Activated CD8-positive, alpha-beta T cell treated with anti-CD3 and anti-CD28 coated beads, Interleukin-2, amount 10 ng/mL, durations not matched to agents 7 days and 5 days (primary cell): ENCODE measurements around the gene RAP1GAP. TPM values are rescaled to one million over a fixed set of nuclear protein-coding genes. Genes with fewer than 3 reads are reported as not detected.

Source experiments
- ATAC-seq: fragments of 150-1000 bp; cut with Tn5 transposase; one replicate; pipeline ENCODE4 v1.10.0; 2021; ENCODE audit warnings: moderate library complexity
- CTCF ChIA-PET: fragments of 350-600 bp; sonication (Branson Sonifier 250); formaldehyde crosslinking; loops from one replicate; lab custom pipeline; 2021; ENCODE audit warnings: antibody characterized with exemption; lab: Charles Lee
- POLR2A ChIA-PET: fragments of 350-600 bp; sonication (Branson Sonifier 250); formaldehyde crosslinking; loops from one replicate; lab custom pipeline; 2021; ENCODE audit warnings: antibody characterized with exemption; lab: Charles Lee
- DNase-seq: peaks from one replicate; pipeline ENCODE4 v3.0.0-alpha.2; 2020
- H3K27ac Mint-ChIP-seq: one replicate; pipeline ENCODE4 v1.8.0; 2021; ENCODE audit warnings: mild to moderate bottlenecking, mixed read lengths
- H3K27me3 Mint-ChIP-seq: one replicate; pipeline ENCODE4 v1.8.0; 2021; ENCODE audit warnings: low read depth, mixed read lengths
- H3K36me3 Mint-ChIP-seq: one replicate; pipeline ENCODE4 v1.8.0; 2021; ENCODE audit warnings: low read depth, mixed read lengths
- H3K4me1 Mint-ChIP-seq: one replicate; pipeline ENCODE4 v1.8.0; 2021; ENCODE audit warnings: low read depth, mixed read lengths
- H3K4me3 Mint-ChIP-seq: one replicate; pipeline ENCODE4 v1.8.0; 2021; ENCODE audit warnings: mild to moderate bottlenecking, mixed read lengths
- H3K9me3 Mint-ChIP-seq: one replicate; pipeline ENCODE4 v1.8.0; 2022; ENCODE audit warnings: mixed read lengths; ENCODE audit not compliant: insufficient read depth
- total RNA-seq, 2 experiments: library from RNA; stranded (reverse); gene quantifications; one replicate each; pipeline ENCODE4 v1.2.3, GENCODE V29; 2021

Gene RAP1GAP
- total RNA-seq, 2 experiments from 2014 or later: 0.13 TPM; not detected in 1

DNA sequence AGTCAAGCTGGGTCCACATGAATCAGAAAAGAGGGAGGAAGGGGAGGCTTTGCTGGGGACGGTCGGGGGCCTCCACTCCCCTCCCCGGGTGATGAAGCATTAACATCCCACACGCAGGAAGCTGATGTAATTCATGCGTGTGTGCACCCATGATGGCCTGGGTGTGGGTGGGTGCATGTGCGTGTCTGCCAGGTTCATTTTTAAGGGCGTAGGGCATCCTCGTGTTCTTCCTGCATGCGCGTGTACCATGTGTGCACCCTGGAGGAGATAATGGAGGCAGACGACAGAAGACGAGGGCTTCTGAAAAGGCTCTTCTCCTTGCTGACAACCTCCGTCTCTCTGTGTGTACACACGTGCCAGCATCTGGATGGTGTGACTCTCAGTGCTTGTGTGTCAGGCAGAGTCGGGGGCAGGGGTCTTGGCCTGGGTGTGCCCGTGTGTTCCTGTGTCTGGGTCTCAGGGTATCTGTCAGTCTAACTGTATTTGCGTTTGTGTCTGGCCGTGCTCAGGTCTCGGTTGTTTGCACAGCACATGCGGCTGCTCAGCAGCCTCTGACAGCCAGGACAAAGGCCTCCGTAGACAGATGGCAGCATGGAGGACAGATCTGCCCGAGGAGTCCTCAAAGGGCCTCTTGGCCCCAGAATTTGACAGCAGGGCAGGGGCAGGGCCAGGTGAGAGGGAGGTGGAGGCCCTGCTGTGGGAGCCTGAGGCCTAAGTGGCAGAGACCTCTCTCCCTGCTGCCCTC is 2.4 kb downstream of the RAP1GAP start:
- H3K4me3 Mint-ChIP-seq: no peak overlapping the region
- H3K9me3 Mint-ChIP-seq: no peaks in the 10 kb centered on the region
- H3K27ac Mint-ChIP-seq: no peak overlapping the region
- H3K36me3 Mint-ChIP-seq: no peaks in the 10 kb centered on the region
- POLR2A ChIA-PET: no interaction called here
- H3K4me1 Mint-ChIP-seq: peaks cover 15% of the 10 kb centered on the region
- H3K27me3 Mint-ChIP-seq: peaks cover 35% of the 10 kb centered on the region
- DNase-seq (no peak), ATAC-seq (no peak)
- CTCF ChIA-PET: no interaction called here

DNA sequence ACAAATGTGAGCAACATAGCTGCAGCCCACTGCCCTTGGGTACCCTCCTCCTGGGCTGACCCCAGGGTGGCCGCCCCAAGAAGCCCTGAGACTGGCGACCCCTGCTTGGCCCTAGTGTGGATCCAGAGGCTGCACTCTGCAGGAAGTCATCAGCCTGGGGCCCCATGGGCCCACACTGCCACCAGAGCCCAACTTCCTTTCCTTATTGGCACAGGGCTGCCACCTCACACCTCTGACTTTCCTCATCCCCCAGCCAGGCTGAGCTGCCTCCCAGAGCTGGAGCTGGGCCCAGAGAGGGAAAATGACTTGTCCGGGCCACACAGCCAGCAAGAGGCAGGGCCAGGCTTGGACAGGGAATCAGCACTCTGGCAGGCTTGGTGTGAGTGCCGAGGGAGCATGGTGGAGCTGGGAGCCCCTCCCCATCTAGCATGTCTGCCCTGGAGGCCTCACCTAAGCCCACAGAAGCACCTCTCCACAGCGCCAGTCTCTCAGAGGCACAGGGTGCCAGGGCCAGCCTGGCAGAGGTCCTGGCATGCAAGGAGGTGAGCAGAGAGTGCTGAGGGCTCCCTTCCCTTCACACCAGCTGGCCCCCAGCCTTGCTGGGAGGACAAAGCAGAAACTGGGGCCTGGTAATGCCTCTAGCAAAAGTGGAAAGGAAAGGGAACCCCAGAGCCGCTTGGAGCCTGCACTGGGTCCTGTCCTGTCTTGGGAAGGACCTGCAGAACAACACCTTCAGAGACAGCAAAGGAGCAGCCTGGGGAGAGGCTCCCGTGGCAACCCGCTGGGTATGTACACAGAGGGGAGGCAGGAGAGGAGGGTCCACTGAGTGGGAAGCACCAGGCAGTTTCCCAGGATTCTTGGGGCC is 3.2 kb downstream of the RAP1GAP start:
- no peak overlapping the region for H3K4me3 Mint-ChIP-seq
- ATAC-seq: no peak
- H3K36me3 Mint-ChIP-seq: no peaks in the 10 kb centered on the region
- DNase-seq: no peak
- H3K4me1 Mint-ChIP-seq: peaks cover 15% of the 10 kb centered on the region
- H3K9me3 Mint-ChIP-seq: no peaks in the 10 kb centered on the region
- ChIA-PET CTCF (no interaction called here), POLR2A (interaction anchor here (0.6 to 0.9 kb wide), 2 partner anchors 226 to 359 kb away, joined by 3 read pairs; no protein-coding TSS in a partner anchor)
- no peak overlapping the region for H3K27ac Mint-ChIP-seq
- peaks cover 32% of the 10 kb centered on the region for H3K27me3 Mint-ChIP-seq

DNA sequence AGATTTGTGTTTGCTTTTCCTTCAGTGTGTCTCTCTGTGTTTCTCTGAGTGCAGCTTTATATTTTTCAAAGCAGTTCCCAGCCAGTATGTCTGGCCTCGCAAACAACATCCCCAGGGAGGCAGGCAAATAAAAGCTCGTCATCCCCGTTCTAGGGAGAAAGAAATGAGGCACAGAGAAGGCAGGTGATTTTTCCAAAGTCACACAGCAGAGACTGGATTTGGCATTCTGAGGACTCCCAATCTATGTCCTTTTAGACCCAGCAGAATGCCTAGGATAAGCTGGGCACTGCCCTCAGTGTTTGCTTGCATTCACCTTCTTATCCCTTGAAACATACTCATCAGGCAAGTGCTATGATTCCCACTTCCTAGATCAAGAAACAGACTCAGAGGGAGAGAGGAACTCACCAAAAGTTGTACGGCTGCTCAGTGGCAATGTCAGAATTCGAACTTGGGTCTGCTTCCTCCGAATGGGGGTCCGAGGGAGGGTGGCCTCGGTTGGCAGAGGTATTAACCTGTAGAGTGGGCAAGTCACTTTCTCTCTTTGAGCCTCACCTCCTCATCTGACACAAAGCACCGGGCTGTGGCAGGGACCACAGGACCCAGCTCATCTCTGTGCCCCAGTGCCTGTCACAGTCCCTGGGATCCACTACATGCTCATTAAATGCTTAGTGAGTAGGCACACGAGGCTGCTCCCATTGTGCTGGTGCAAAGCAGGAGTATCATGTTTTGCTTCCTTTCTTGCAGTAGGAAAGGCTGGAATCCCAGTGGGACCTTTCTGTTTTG is 4.2 kb downstream of the RAP1GAP start:
- Mint-ChIP-seq H3K9me3 (no peaks in the 10 kb centered on the region), H3K4me1 (peaks cover 15% of the 10 kb centered on the region), H3K36me3 (no peaks in the 10 kb centered on the region), H3K27me3 (peaks cover 28% of the 10 kb centered on the region), H3K4me3 (no peak overlapping the region), H3K27ac (no peak overlapping the region)
- ATAC-seq (no peak), DNase-seq (no peak)
- ChIA-PET CTCF (no interaction called here), POLR2A (interaction anchor here (0.6 to 0.9 kb wide), 2 partner anchors 227 to 359 kb away, joined by 3 read pairs; no protein-coding TSS in a partner anchor)

DNA sequence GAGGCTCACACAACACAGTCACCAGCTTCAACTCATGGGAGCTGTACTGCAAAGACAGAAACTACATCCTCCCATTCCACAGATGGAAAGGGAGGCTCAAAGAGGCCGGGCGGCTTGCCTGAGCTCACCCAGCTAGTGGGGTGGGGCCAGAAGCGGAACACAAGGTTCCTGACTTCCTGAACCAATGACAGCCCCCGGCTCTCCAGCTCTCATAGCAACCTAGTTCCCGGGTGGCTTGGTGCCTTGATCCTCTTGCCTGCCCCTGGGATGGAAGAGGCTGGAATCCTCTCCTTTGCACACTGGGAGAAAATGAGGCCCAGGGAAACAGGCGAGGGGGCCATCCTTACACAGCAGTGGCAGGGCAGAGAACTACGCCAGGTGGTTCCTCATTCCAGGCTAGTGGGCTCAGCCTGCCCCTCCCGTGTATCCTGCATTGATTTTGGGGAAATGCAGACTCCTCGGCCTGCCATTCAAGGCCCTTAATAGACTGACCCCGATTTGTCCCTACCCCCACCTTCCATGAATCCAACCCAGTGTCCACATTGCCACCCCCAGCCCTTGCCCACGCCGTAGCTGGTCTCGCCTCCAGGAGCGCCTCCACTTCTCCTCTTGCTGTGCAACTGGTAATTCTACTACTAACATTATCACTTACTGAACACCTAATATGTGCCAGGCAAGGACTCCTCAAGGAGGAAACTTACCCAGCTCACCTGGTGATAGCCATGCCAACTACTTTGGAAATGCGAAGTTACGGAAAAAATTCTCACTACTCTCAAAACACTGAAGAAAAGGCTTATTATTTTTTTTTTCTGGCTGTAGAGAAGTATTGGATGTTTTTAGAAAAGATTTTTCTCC is 5.0 kb downstream of the RAP1GAP start:
- Mint-ChIP-seq H3K27ac (no peak overlapping the region), H3K4me1 (peaks cover 20% of the 10 kb centered on the region), H3K4me3 (no peak overlapping the region), H3K27me3 (peaks cover 24% of the 10 kb centered on the region), H3K9me3 (no peaks in the 10 kb centered on the region), H3K36me3 (no peaks in the 10 kb centered on the region)
- DNase-seq (no peak), ATAC-seq (no peak)
- POLR2A ChIA-PET: no interaction called here
- CTCF ChIA-PET: no interaction called here

DNA sequence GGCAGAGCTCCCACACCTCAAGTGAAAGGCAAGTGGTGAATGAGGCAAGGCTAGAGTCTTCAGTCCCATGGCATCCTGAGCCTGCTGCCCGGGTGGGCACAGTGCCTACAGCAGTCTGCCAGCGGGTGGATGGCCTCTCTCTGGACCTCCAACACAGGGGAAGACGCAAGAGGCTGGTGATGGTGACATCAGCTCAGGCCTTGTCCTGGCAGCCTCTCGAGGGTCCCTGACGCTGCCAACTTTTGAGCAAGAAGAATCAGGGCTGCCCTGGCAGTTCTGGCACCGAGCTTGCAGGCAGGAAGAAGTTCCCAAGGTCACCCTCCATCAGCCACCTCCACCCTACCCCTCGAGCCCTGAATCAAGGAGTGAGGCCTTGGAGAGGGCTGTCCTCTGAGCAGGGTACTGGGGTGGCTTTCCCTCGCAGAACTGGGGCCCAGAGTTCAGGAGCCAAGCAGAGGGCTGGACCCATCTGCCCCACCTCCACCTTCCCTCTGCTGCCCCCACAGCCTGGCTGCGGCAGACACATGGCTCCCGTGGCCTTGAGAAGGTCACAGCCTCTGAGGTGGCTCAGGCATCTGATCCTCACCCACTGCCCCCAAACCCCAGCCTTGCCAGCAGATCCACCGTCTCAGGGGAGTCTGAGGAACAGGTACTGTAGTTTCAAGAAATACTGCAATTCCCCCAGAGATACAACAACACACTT is 5.8 kb downstream of the RAP1GAP start:
- no peak overlapping the region for H3K4me3 Mint-ChIP-seq
- no peak for DNase-seq
- H3K27me3 Mint-ChIP-seq: peaks cover 23% of the 10 kb centered on the region
- peaks cover 20% of the 10 kb centered on the region for H3K4me1 Mint-ChIP-seq
- no peak for ATAC-seq
- CTCF ChIA-PET: no interaction called here
- no peaks in the 10 kb centered on the region for H3K36me3 Mint-ChIP-seq
- POLR2A ChIA-PET: no interaction called here
- H3K27ac Mint-ChIP-seq: no peak overlapping the region
- no peaks in the 10 kb centered on the region for H3K9me3 Mint-ChIP-seq

DNA sequence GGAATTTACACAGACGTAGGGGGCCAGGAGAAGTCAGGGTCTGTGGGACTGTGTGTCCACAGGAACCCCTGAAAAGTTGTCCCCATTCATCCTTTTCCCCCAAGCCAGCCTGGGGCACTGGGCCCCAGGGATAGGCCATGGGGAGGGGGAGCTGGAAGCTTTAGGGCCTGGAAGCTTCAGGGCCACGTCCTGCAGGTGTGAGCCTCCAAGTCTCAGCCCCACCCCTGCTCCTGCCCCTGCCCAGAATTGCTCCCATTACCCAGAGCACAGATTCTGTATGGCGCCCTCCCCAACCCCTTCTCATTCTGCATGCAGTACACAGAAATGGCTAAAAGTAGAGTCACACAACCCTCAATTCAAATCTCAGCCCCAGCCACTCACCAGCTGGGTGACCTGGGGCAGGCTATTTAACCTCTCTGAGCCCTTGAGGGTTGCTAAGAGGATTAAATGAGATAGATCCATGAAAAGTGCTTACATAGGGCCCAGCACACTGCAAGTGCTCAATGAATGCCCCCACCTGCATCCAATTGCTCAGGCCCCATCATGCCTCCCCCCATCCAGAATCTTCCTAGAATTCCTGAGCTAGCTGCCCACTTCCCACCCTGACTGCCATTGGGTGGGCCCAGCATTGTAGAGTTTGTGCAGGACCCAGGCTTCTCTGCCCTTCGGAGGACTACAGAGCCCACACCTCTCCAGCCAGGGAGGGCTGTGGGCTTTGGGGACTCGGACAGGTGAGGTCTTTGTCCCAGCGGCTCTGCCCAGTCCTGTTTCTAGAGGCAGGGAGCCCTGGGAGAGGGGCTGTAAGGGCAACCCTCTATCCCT is 6.5 kb downstream of the RAP1GAP start:
- Mint-ChIP-seq H3K36me3 (no peaks in the 10 kb centered on the region), H3K27me3 (peaks cover 15% of the 10 kb centered on the region), H3K4me3 (no peak overlapping the region), H3K27ac (no peak overlapping the region), H3K9me3 (no peaks in the 10 kb centered on the region), H3K4me1 (peaks cover 20% of the 10 kb centered on the region)
- ChIA-PET CTCF (interaction anchor here (1.1 kb wide), 1 partner anchor 10 kb away, joined by 3 read pairs; no protein-coding TSS in a partner anchor), POLR2A (interaction anchor here (1.6 kb wide), 1 partner anchor 120 kb away, joined by 6 read pairs; the partner anchor contains the start of gene USP48)
- ATAC-seq (no peak), DNase-seq (no peak)

DNA sequence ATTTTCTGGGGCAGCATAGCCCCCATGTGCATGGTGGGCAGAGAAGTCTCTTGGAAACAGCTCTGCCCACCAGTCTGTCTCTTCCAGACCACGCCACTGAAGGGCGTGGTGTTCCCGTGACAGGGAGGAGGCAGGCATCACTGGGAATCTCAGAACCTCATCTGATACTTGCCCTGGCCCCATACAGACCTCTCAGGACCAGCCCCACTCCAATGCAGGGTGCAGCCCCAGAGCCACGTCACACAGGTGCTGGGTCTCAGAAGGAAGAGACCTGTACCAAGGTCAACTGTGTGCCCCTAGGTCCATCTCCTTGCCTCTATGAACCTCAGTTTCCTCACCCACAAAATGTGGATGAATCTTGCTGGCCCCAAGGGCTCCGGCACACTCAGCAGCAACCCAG is 7.3 kb downstream of the RAP1GAP start:
- H3K36me3 Mint-ChIP-seq: no peaks in the 10 kb centered on the region

DNA sequence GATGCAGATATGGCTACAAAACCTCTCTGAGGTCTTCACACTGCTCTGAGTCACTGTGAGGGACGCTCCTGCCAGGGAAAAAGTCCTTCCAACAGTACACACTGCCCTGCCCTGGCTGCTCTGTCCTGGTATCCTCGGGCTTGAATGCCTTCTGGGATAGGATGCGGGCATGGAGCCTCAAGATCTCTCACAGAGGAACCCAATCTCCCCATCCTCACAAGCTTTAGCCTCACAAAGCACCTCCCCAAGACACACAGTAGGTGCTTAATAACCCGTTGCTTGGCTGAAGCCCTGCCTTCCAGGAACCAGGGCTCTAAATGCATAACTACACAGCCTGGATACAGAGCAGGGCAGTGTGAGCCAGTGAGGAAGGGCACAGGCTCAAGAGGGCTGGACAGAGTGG is 9.2 kb downstream of the RAP1GAP start:
- peak overlapping the region; percentile 60 for H3K4me3 Mint-ChIP-seq
- H3K27ac Mint-ChIP-seq: no peak overlapping the region
- H3K36me3 Mint-ChIP-seq: no peaks in the 10 kb centered on the region
- ATAC-seq (no peak), DNase-seq (no peak)
- CTCF ChIA-PET: interaction anchor here (0.7 to 1.0 kb wide), 2 partner anchors 300 to 364 kb away, joined by 3 to 4 read pairs; no protein-coding TSS in a partner anchor
- H3K9me3 Mint-ChIP-seq: no peaks in the 10 kb centered on the region
- peaks cover 10% of the 10 kb centered on the region for H3K4me1 Mint-ChIP-seq
- POLR2A ChIA-PET: no interaction called here
- peaks cover 11% of the 10 kb centered on the region for H3K27me3 Mint-ChIP-seq

More for the DNA sequence above, 7.3 kb downstream of the RAP1GAP start:
- no peak for ATAC-seq
- POLR2A ChIA-PET: interaction anchor here (1.6 kb wide), 1 partner anchor 121 kb away, joined by 6 read pairs; the partner anchor contains the start of gene USP48
- H3K4me1 Mint-ChIP-seq: peaks cover 18% of the 10 kb centered on the region
- no peak overlapping the region for H3K27ac Mint-ChIP-seq
- CTCF ChIA-PET: interaction anchor here (1.1 kb wide), 1 partner anchor 11 kb away, joined by 3 read pairs; no protein-coding TSS in a partner anchor
- H3K9me3 Mint-ChIP-seq: no peaks in the 10 kb centered on the region
- no peak for DNase-seq
- H3K27me3 Mint-ChIP-seq: peaks cover 12% of the 10 kb centered on the region
- no peak overlapping the region for H3K4me3 Mint-ChIP-seq

DNA sequence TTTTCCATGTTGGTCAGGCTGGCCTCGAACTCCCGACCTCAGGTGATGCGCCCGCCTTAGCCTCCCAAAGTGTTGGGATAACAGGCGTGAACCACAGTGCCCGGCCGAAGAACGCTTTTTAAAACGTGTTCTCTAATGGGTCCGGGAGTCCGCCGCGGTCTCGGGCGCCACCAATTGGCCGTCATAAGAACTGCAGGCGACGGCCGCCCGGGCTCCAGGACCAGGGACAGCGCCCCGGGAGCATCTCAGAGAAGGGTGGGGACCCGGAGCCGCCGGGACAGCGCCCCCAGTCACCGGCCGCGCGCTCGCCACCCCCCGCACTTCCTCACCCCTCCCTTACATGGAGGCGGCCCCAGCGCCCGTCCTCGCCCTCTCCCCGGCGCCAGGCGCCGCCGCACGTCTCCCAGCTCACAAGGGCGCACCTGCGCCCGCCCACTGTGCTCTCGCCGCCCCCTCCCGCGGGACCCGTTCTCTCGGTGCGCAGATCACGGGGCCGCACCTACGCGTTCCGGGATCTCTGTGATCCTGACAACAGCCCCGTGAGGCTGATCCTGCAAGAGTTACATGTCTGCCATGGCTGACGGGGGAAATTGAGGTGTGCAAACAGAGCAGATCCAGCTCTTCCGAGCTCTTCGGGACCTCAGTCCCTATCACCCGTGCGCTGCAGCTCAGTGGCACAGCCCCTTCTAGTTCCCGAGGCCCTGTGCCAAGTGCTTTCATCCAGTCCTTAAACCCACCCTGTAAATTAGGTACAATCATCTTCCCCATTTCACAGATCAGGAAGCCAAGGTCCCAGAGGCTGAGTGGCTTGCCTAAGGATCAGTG is 9.8 kb downstream of the RAP1GAP start:
- H3K27ac Mint-ChIP-seq: no peak overlapping the region
- POLR2A ChIA-PET: no interaction called here

More for the DNA sequence above, 9.8 kb downstream of the RAP1GAP start:
- peak; percentile 95 for ATAC-seq
- Mint-ChIP-seq H3K36me3 (no peaks in the 10 kb centered on the region), H3K27me3 (peaks cover 9% of the 10 kb centered on the region), H3K4me1 (peaks cover 10% of the 10 kb centered on the region), H3K9me3 (no peaks in the 10 kb centered on the region), H3K4me3 (peak overlapping the region; percentile 60)
- DNase-seq: peak; percentile 87
- CTCF ChIA-PET: interaction anchor here (0.7 to 1.1 kb wide), 3 partner anchors 61 to 365 kb away, joined by 3 to 4 read pairs (median 3); no protein-coding TSS in a partner anchor
